H1 (cell line): ENCODE data around the gene PLD5. TPM values are rescaled to one million over a fixed set of nuclear protein-coding genes. Genes with fewer than 3 reads are reported as not detected.

Experiments
- CHD2 ChIP-seq: IDR thresholded peaks from 2 replicates; pipeline ENCODE4 v1.6.1; 2012; ENCODE audit warnings: low read length, improper control_type of control experiment
- CHD7 ChIP-seq: fragments of 300-600 bp; sonication (generic); IDR thresholded peaks from 2 replicates; pipeline ENCODE4 v1.7.1; 2012; ENCODE audit warnings: low read length, moderate library complexity, mild to moderate bottlenecking, inconsistent platforms; ENCODE audit not compliant: insufficient replicate concordance
- FOSL1 ChIP-seq: IDR thresholded peaks from 2 replicates; pipeline ENCODE4 v1.6.1; 2011; ENCODE audit warnings: mild to moderate bottlenecking, low read depth, low read length, moderate library complexity; ENCODE audit not compliant: insufficient read depth
- GABPA ChIP-seq: IDR thresholded peaks from 2 replicates; pipeline ENCODE4 v1.6.1; 2011; ENCODE audit warnings: mild to moderate bottlenecking, low read length, moderate library complexity, borderline replicate concordance; ENCODE audit not compliant: insufficient read depth
- KDM5A ChIP-seq: fragments of 200-600 bp; IDR thresholded peaks from 2 replicates; pipeline ENCODE4 v1.7.1; 2012; ENCODE audit warnings: mild to moderate bottlenecking, low read length, inconsistent platforms, mixed read lengths
- RNF2 ChIP-seq: fragments of 200-900, 300-1000 bp; sonication (generic); IDR thresholded peaks from 2 replicates; pipeline ENCODE4 v1.7.1; 2016; ENCODE audit warnings: borderline replicate concordance, low read depth, mild to moderate bottlenecking, antibody characterized with exemption, low read length; ENCODE audit not compliant: poor library complexity, severe bottlenecking; ENCODE audit errors: missing control alignments
- SRF ChIP-seq: IDR thresholded peaks from 2 replicates; pipeline ENCODE4 v1.6.1; 2011; ENCODE audit warnings: mild to moderate bottlenecking, low read depth, low read length, moderate library complexity
- SUZ12 ChIP-seq: fragments of 200-600 bp; sonication (generic); IDR thresholded peaks from 2 replicates; pipeline ENCODE4 v1.6.1; 2012; ENCODE audit warnings: mild to moderate bottlenecking, inconsistent platforms, low read length, moderate library complexity, mixed read lengths
- TAF7 ChIP-seq: optimal IDR thresholded peaks from 2 replicates; pipeline ENCODE3; 2011; ENCODE audit warnings: low read depth, mild to moderate bottlenecking, inconsistent platforms, low read length, moderate library complexity, borderline replicate concordance
- polyA plus RNA-seq, 7 experiments: library from polyadenylated mRNA; depleted of rRNA in 3 of 7; stranded (reverse) in 5 of 7; unstranded in 2 of 7; fragments of >200 nt in 5 of 7; fragments of 200-250 nt in 2 of 7; gene quantifications; 1 replicate in 5 of 7; 2 replicates in 1 of 7; 4 replicates in 1 of 7; pipeline versions ENCODE4 v1.2.1 to v1.2.3, GENCODE V29; 2011 to 2013; ENCODE audit warnings: missing spikeins in 2 of 7, mixed read lengths in 2 of 7
- total RNA-seq: library from RNA; stranded (reverse); fragmentation: NEBNext Ultra II Directional; extraction: Animal tissue kit (Norgen Biotek cat#: 25700); gene quantifications from 2 replicates; pipeline ENCODE4 v1.2.1, GENCODE V29; 2021
- TF ChIP-seq, protein P1 (sequence below): IDR thresholded peaks from 2 replicates; pipeline ENCODE4 v1.6.1; 2012; ENCODE audit warnings: low read length, inconsistent platforms

PLD5 gene
- total and polyA plus RNA-seq, 2 of the 8 experiments (the other 6 are each of a cell fraction or from before 2014, with no cell fraction given), result 0.86 to 8.5 TPM

DNA sequence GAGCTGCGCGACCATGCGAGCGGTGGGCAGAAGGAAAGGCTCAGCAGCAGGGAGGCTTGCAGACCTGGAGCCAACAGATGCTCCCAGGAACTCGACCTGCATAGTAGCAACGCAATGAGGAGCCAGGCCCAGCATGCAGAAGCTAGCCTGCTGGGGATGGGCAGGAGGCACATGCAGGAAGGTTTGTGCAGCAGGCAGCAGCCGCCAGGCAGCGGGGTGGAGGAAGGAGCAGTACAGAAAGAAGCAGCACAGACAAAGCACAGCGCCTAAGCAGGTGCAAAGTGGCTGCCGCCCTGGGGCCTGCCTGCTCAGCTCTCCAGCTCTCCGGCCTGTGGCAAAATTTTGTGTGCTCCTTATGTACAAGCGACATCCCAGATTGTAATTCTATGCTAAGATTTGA is 312.1 kb downstream of the PLD5 start (continued):
- no peak for TF ChIP-seq RNF2
- TF ChIP-seq GABPA, result no peak
- no peak for TF ChIP-seq TAF7
- TF ChIP-seq SRF, result no peak
- no peak for TF ChIP-seq FOSL1
- TF ChIP-seq SUZ12, result no peak
- TF ChIP-seq, protein P1, sequence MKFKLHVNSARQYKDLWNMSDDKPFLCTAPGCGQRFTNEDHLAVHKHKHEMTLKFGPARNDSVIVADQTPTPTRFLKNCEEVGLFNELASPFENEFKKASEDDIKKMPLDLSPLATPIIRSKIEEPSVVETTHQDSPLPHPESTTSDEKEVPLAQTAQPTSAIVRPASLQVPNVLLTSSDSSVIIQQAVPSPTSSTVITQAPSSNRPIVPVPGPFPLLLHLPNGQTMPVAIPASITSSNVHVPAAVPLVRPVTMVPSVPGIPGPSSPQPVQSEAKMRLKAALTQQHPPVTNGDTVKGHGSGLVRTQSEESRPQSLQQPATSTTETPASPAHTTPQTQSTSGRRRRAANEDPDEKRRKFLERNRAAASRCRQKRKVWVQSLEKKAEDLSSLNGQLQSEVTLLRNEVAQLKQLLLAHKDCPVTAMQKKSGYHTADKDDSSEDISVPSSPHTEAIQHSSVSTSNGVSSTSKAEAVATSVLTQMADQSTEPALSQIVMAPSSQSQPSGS, result no peak
- no peak for TF ChIP-seq CHD2
- no peak for TF ChIP-seq CHD7
- no peak for TF ChIP-seq KDM5A
